Activated CD8-positive, alpha-beta memory T cell treated with anti-CD3 and anti-CD28 coated beads, Interleukin-2, amount 50 U/mL, for 24 hours (primary cell): ENCODE data around the gene TRIM68.

Source experiments
- DNase-seq: peaks from one replicate; pipeline ENCODE4 v3.0.0-alpha.2; 2020; ENCODE audit errors: extremely low read depth

TRIM68 gene, protein sequence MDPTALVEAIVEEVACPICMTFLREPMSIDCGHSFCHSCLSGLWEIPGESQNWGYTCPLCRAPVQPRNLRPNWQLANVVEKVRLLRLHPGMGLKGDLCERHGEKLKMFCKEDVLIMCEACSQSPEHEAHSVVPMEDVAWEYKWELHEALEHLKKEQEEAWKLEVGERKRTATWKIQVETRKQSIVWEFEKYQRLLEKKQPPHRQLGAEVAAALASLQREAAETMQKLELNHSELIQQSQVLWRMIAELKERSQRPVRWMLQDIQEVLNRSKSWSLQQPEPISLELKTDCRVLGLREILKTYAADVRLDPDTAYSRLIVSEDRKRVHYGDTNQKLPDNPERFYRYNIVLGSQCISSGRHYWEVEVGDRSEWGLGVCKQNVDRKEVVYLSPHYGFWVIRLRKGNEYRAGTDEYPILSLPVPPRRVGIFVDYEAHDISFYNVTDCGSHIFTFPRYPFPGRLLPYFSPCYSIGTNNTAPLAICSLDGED

DNA sequence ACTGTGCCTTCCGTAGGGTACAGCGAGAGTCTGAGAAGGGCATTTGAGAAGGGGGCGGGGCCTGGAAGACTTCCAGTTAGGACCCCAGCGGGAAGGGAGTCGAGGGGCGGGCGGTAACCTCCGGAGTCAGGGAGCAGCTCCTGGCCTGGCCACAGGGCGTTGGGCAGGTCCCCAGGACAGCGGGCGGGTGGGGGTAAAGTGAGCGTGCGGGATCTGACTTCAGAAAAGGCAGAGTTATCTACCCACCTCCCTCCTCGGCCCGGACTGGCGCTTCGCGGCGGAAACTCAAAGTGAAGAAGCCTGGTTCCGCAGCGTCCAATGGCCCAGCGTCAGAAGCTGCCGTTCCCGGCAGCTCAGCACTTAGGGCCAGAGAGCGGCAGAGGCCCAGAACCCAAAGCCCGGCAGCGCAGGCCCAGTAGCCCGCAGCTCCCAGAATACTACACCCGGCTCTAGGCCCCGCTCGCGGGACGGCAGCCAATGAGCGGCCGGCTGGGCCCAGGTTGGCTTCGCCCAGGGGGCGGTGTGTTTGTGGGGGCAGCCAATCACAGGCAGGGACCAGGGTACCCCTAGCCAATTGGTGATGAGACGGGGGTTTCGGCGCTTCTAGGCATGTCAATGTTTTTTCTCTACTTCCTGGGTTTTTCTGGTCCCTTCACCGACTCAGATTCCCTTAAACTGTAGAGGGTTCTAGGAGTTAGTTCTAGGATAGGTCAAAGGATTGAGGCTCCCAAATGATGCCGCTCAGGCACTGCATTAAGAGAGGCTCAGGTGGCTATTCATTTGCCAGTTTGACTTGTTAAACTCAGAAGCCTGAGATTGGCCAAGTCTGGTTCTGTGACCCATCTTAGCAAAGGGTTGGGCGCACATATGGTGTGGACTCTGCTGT lies at the start of gene TRIM68:
TRIM68 (minus strand) TSS at position 451 of the 886 bp plus-strand sequence. CDS start 2,727 bp downstream, outside the sequence.
- DNase-seq = peak; percentile 92

DNA sequence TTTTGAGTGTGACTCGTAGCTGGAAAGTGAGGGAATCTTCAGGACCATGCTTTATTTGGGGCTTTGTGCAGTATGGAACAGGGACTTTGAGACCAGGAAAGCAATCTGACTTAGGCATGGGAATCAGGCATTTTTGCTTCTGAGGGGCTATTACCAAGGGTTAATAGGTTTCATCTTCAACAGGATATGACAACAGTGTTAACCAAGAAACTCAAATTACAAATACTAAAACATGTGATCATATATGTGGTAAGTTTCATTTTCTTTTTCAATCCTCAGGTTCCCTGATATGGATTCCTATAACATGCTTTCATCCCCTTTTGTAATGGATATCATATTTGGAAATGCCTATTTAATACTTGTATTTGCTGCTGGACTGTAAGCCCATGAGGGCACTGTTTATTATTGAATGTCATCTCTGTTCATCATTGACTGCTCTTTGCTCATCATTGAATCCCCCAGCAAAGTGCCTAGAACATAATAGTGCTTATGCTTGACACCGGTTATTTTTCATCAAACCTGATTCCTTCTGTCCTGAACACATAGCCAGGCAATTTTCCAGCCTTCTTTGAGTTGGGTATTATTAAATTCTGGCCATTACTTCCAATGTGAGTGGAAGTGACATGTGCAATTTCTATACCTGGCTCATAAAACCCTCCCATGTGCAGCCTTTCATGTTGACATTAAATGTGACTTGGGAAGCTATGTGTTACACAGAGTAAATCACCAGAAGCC lies 46.8 kb upstream of the TRIM68 start:
- DNase-seq = no peak

DNA sequence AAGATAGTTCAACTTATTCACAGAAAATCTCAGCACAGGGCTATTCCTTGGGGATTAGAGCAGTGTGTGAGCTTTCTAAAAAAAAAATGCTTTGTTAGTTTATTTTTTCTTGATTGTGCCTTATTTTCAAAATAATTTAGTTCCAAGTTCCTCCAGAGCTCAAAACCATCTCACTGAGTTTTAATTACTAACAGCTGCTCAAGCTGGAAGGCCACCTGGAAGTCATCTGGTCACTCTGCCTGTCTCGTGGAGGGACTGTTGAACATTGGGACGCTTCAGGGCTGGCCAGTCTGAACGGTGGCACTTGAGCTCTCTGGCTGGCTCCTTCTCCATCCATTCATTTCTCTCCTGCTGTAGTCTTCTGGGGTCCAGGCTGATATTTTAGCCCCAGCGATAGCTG lies 39.7 kb upstream of the TRIM68 start:
- no peak for DNase-seq

DNA sequence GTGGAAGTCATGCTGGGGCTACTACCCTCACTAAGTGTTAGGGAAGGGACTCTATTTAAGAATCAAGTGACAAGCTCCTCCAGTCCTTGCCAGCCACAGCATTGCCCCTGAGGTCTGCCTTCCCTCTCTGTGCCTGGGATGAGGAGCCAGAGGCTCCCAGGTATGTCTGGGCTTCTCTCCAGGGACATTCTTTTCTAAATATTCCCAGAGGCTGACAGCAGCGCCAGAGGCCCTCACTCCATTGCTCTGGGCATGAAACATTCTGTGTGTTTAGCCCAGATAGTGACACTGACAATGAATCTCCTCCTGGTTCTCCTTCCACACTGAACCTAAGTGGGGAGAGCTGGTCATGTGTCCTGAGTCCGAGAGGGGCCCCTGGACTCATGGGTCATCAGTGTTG lies 37.9 kb upstream of the TRIM68 start:
- DNase-seq = no peak

DNA sequence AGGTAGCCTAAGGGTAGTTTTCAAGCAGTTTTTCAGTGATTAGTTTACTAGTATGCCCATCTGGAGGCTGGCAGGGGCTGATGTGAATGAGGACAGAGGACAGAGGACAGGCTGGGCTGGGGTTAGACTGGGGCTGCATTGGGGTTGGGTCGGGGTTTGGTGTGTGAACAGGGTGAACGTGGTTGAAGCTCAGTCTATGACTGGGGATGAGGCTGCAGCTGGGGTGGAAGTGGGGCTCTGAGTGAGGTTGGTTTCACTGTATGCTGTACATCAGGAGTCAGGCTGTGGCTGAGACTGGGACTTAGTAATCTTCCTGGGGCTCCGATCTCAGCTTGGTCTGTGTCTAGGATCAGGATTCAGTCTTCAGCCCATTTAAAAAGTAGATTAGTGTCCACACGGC lies 36.2 kb upstream of the TRIM68 start:
- no peak for DNase-seq

DNA sequence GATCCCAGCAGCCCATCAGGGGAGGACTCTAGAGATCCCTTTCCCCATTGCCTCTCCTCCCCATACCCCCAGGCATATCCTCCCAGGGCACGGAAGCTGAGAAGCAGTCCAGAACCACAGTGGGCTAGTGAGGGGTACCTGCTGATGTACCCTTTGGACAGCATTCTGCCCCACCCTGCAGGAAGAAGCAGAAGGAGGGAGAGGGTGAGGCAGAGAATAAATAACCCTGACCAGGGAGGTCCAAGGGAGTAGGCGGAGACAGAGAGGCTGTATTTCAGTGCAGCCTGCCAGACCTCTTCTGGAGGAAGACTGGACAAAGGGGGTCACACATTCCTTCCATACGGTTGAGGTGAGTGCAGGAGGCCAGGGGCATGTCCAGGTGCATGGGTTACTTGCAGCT lies 35.7 kb upstream of the TRIM68 start, which contains the start of gene OR51E1:
OR51E1 (plus strand) TSS at position 301 of the 400 bp plus-strand sequence. CDS start 8,545 bp downstream, outside the sequence.
- DNase-seq = no peak

DNA sequence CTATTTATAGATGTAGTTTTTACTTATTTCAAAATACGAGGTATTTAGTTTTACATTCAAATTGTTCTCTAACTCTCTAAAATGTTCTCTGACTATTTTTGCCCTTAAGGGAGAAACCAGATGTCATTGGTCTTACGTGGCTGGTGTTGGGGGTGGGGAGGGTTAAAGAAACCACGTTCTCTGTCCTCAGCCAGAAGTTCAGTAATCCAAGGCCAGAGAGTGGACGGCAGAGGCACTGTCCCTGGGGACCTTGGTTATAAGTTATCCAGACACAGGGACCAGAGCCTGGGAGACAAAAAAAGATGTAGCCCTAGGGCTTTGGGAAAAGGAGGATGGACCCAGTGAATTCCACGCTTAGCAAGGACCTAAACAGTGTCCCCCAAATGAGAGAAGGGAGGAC lies 35.0 kb upstream of the TRIM68 start:
- DNase-seq = no peak

DNA sequence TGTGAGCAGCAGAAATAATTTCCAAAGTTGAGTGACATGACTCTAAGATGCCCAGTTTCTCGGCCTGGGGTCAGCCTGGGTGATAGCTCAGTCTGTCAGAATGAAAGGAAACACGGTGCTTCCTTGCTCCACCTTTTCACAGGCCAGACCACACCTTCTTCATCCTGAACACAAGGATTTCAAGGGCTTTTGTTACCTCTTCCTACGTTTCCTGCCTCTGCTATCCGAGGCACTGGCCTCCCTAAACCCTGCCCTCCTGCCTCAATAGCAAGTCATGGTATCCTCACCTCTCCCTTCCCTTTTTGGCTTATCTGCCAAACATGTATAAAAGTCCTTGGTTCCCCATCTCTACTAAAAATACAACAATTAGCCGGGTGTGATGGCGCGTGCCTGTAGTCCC lies 34.0 kb upstream of the TRIM68 start:
- DNase-seq = no peak

DNA sequence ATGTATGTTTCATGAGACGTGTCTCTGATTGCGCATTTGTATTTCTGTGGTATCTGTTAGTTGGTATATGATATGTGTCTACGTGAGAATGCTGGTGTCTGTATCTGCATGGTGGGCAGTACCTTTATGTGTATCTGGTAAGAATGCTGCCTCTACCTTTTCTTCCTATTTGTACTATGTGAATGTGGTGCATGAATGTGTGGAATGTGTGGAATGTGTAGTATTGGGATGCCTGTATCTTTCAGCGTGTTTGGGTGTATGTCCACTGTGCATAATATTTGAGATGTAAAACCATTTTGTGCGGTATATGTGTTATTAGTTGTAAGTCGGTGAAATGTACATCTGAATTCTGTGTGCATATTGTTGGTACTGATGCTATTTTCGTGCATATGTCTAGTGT lies 33.5 kb upstream of the TRIM68 start:
- DNase-seq = no peak

DNA sequence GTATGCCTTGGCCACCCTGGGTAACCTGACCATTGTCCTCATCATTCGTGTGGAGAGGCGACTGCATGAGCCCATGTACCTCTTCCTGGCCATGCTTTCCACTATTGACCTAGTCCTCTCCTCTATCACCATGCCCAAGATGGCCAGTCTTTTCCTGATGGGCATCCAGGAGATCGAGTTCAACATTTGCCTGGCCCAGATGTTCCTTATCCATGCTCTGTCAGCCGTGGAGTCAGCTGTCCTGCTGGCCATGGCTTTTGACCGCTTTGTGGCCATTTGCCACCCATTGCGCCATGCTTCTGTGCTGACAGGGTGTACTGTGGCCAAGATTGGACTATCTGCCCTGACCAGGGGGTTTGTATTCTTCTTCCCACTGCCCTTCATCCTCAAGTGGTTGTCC lies 31.9 kb upstream of the TRIM68 start:
- no peak for DNase-seq

DNA sequence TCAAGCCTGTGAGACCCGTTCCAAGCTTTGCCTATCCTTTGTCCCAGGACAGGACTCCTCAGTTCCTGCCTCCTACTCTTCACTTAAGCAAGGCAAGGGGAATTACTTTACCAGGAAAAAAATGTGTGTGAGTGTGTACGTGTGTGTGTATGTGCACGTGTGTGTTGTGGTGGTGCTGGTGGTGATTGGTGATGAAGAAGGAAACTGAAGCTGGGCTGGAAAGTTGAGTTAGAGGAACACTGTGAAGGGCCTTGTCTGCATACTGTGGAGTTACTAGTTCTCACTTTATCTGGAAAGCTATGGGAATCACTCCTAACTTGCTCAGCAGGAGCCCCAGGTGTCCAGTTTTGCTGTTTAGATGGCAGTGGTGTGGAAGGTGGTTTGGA lies 29.6 kb upstream of the TRIM68 start:
- no peak for DNase-seq

DNA sequence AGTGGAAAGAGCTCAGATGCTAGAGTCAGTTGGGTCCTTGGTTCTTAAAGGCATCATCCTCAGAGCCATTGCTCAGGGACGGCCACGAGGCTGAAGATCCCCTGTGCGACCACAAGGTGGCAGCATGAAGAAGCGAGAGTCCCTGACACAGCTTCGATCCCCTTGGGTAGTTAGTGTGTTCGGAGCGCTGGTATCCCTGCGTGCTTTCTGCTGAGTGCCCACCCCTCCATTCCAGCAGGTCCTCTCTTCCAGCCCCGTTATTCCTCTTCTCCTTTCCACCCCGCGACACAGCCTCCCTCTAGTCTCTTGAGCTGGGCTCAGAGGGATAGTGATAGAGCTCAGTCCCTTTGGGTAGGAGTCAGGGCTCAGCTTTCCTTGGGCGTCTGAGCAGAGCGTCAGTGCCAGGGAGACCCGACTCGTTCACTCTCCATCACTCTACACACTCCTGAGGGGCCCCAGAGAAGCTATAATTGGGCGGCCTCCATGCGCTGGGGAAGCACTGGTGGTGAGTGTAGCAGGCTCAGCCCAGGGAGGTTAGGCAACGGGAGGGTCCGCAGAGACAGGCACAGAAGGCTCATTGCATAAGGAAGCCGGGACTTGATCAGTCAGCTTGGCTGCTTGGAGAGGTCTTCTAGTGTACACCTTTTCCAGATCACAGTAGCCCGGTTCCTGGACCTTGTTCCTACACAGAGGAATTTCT lies 29.1 kb upstream of the TRIM68 start, which contains the start of gene OR51D1:
OR51D1 (plus strand) TSS at position 516 of the 700 bp plus-strand sequence. CDS start 2,314 bp downstream, outside the sequence.
- DNase-seq = peak; percentile 34

DNA sequence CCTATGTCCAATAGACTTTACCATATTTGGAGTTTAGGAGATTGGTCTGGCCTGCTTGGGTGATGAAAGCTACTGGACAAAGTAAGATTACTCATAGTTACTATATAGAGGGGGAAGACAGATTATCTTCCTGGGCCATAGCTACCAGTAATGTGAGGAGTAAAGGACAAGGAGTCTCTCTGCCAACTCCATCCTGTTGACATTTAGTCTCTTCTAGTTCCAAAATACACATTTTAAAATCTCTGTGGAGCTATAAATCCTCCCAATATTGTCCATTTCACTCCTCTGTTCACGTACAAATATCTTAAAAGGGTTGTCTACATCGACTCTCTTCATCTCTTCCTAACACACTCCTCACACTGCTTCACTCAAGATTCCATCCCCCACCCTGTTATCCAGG lies 28.1 kb upstream of the TRIM68 start:
- no peak for DNase-seq

DNA sequence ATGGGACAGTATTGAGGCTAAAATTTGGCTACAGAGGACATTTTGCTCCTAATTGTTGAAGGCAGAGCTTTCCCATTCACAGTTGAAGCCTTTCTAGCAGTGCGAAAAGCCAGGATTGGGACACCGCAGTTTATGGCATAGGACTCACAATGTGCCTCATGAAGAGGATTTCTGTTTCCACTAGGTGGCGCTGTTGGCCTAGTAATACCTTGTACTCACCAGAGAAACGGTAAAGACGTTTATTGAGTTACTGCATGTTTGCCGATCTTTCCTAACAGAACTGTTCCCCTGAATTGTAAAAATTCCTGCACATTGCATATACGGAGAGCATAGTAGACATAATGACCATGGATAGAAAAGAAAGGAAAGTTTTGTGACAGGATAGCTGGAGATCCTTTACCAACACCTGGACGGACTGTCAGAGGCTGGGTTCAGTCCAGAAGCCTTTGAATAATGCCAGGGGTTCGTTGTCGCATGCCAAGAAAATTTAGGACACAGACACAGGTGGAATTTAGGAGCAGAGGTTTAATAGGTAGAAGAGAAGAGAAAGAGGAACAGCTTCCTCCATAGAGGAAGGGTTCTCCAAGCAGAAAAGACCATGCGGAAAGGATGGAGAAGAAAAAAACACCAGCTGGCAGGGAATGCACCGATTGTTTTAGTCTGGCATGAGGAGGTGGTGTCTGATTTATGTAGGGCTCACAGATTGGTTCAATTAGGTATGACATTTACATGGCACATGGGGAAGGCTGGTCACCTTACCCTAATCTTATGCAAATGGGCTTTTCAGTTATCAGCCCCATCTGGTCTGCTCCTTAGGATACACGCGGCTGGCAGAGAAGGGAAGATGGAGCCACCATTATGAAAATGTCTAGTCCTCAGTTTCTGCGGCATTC lies 18.4 kb upstream of the TRIM68 start:
- no peak for DNase-seq

DNA sequence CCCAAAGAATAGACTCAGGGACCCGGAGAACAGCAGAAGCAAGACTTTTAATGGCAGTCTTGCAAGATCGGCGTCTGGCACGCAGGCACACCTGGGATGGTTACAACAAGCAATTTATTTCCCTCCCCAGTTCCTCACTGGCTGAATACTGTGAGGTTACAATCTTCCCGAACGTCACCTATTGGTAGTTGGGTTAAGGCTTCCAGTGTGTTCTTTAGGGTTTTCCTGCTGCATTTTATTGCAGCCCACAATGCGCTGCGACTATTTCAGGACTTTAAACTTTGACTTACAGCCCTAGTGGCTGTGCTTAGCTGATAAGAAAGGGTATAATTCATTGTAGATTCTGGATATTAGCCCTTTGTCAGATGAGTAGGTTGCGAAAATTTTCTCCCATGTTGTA lies 11.5 kb upstream of the TRIM68 start:
- DNase-seq = no peak

DNA sequence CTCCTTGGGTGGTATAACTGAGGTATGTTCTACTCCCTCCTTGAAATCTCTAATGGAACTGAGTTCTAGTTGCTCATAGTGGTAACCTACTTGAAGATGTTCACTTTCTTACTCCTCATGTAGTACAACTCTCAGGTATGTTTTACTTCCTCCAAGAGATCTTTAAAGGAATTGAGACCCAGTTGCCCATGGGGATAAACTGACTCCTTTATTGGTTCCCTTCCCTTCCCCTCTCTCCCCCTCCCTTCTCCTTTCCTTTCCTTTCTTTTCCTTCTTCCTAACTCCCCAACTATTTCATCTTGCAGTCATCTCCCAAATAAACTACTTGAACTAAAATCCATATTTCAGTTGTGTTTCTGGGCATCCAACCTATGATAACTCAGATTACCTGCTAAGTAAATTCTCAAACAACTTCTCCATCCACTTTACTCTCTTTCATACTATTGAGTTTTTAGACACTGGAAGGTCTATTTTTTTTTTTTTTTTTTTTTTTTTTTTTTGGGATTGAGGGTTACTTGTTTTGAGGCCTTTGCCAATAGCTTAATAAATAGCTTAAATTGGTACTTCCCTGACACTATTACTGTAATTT lies 7.9 kb upstream of the TRIM68 start:
- DNase-seq = no peak

DNA sequence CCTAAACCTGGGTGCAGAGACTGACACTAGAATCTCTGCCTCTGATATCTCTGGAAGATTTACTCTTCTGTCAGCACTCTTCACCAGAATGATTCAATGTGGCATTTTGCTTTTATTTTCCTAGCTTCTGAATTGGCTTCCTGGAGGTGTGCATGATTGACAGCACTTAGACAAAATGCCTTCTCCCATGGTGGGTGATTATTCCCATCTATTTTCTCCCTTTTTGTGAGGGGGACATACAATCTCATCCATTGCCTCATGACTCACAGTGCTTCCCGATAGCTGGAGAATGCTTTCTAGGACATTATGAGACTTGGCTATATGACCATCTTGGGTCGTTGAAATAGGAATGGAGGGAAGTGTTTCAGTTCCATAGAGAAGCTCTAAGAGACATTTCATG lies 4.0 kb upstream of the TRIM68 start:
- no peak for DNase-seq

DNA sequence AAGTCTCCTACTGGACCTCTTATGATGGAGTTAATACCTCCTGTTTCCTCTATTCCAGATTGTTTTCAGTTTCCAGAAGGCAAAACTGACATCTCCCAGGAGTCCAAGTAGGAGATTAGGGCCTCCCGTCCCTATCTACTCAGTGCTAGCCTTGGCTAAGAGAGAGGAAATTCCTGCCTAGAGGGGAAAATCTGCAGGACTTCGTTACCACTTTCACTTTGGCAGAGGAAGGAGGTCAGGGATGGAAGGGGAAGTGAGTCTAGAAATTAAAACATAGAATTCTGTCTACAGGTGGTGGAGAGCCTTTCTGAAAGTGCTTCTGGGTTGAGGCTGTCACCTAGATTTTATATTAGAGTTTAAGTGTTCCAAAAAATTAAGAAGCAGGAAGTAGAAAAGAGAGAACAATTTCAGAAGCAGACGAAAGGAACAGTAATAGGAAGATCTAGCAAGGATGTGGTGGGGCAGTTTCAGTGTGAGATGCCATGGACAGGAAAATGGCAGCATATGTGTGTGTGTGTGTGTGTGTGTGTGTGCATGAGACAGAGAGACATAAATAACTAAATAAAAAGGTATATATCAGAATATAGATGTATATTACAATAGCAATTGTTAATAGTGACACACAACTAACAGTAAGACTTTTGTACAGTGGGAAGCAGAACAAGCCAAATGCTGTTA lies 2.4 kb upstream of the TRIM68 start:
- no peak for DNase-seq

DNA sequence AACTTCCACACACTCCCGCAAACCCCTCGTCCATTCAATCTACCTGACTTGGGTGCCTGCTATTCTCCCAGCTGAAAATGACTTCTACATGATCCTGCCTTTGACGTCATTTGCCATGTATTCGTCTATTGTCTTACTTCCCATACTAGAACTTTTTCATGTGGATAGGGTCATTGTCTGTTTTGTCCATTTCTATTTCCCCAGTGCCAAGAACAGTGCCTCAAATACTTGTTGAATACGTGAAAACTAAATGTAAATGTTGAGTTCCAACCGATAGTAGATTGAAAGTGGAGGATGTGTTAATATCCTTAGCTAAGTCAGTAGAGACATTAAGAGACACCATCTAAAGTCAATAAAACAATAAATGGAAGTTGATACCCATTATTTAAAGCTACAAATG lies 935 bp downstream of the TRIM68 start:
- DNase-seq = no peak
